ENCODE data around the gene USP22.

DNA sequence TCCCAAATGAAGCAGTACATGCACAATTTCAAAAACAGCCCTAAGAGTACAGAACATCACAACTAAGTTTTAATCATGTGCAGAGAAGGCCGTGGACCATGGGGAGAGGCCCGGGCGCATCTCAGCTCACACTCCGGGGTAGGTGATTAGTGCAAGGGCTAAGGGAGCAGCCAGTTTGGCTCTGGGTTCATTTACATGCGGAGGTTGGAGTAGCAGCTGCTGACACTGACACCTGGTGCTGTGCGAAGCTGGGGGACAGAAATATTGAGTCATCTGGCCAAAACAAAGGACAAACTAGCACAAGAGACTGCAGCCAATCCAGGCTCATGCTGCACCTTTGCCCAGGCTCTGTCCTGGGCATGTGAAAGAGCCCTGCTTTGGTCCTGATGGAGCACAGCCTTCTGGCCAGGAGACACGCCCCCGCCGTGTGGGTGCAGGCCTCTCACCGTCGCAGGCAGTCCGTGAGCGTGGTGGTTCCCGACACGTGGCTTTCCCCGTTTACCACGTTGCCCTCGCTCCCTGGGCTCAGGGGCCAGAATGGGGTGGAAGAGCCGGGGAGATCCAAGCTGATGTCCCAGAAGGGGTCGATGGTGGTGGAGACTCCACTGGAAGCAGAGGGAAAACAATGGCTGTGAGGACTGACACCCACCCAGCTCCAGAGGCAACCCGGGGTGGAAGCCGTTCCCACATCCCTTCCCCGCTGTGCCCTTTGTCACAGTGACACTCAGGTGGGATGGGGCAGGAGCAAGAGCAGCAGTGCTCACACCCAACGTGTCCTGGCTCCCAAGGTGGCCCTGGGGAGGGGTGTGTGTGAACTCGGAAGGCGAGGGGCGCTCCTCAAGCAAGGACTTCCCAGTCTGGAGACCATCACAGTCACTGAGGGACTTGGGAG is 31.9 kb downstream of the USP22 start:
- TF ChIP-seq, protein P1, sequence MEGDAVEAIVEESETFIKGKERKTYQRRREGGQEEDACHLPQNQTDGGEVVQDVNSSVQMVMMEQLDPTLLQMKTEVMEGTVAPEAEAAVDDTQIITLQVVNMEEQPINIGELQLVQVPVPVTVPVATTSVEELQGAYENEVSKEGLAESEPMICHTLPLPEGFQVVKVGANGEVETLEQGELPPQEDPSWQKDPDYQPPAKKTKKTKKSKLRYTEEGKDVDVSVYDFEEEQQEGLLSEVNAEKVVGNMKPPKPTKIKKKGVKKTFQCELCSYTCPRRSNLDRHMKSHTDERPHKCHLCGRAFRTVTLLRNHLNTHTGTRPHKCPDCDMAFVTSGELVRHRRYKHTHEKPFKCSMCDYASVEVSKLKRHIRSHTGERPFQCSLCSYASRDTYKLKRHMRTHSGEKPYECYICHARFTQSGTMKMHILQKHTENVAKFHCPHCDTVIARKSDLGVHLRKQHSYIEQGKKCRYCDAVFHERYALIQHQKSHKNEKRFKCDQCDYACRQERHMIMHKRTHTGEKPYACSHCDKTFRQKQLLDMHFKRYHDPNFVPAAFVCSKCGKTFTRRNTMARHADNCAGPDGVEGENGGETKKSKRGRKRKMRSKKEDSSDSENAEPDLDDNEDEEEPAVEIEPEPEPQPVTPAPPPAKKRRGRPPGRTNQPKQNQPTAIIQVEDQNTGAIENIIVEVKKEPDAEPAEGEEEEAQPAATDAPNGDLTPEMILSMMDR (IDR thresholded peaks at IDR 0.05 in 8 of 11, conservative IDR thresholded peaks at IDR 0.05 in 3 of 11): no peak
- peak in 2 of 3 donors; percentile 41 to 71 for TF ChIP-seq POLR2AphosphoS5 (IDR thresholded peaks at IDR 0.05)

Measured in spleen (tissue), 7 donors.